Measurements from ENCODE around the gene DENND4A.

GRCh38 chr15:65651831-65652749 lies 140.0 kb downstream of the DENND4A start:
- TF ChIP-seq CTCF (IDR thresholded peaks at IDR 0.05) = no peak
- TF ChIP-seq POLR2A (IDR thresholded peaks at IDR 0.05) = no peak

All from uterus (tissue), 2 donors.